T-helper 1 cell treated with Interleukin-12 subunit alpha and Interleukin-12 subunit beta and Interleukin-4 antibody, amounts not matched to agents 30 ng/mL and 1 ng/mL, for 36 hours (primary cell): ENCODE measurements around the gene GPR85. TPM values are rescaled to one million over a fixed set of nuclear protein-coding genes. Genes with fewer than 3 reads are reported as not detected.
"Not testable (repeated sequence)": the region's sequence is repeated elsewhere in the genome, so short reads cannot be mapped to it uniquely, and the experiment has no call there.

ENCODE experiments used
- intact Hi-C: fragments of 100-400 bp; cut with micrococcal nuclease; formaldehyde crosslinking; loops from one replicate; pipeline ENCODE4 v1.15.1; 2024
- total RNA-seq: library from RNA; stranded (reverse); gene quantifications from 2 replicates; pipeline ENCODE4 v1.2.3, GENCODE V29; 2022

Gene GPR85
- total RNA-seq, 1 donor from 2014 or later, result not detected

DNA sequence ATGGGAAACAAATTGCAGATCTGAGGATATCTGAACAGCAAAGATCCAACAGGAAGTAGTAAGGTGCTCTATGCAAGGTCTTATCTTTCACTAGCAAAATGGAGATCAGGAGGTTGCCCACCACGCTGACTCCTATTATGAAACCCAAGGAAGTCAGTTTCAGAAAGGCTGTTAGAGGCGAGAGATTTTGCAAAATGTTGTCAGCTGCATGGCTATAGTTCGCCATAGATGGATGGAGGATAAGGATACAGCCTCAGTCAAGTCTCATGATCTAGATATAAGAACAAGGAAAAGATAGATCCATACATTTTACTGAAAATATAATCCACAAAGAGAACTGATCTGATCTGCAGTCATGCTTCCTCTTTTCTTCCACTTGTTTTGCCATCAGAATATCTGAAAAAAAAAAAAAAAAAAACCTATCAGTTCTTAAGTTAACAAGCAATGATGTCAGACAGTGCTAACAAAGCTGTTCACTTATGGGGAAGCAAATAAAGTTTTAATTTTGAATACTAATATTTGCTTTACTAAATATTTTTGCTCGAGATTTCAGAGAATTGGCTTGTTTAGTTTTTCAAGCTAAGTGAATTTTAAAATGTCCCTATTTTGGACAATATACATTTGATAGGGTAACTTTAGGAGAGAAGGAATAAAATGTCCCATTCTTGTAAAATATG lies 2.0 kb downstream of the GPR85 start:
- intact Hi-C loops, result no loop called here

DNA sequence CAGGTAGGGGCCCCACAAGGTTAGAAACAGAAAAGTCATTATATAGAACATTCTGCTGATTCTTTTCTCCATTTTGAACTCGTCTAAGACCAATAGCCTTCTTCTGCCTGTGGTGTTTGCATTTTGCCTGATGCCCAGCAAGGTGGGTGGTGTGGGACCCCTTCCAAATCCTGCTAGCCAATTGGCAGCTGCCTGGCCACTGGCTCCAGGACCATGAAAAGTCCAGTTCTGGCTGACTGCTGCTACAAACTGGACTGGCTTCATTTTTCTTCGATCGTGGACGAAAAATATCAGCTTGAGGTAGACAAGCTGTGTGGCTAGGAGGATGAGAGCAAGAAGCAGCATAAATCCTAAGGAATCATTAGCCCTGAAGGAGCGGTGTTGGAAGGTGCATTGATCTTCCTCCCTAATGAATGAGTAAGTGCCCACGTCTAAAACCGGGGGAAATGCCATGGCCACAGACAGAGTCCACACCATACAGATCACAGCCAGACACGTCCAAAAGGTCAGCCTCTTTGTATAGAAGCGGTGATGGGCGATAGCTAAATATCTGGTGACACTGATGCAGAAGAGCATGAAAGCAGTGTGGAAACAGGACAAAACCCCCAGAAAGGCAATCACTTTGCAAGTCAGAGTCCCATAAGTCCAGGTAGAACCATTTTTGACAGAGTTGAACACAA lies 2.7 kb downstream of the GPR85 start:
- intact Hi-C loops, result no loop called here

DNA sequence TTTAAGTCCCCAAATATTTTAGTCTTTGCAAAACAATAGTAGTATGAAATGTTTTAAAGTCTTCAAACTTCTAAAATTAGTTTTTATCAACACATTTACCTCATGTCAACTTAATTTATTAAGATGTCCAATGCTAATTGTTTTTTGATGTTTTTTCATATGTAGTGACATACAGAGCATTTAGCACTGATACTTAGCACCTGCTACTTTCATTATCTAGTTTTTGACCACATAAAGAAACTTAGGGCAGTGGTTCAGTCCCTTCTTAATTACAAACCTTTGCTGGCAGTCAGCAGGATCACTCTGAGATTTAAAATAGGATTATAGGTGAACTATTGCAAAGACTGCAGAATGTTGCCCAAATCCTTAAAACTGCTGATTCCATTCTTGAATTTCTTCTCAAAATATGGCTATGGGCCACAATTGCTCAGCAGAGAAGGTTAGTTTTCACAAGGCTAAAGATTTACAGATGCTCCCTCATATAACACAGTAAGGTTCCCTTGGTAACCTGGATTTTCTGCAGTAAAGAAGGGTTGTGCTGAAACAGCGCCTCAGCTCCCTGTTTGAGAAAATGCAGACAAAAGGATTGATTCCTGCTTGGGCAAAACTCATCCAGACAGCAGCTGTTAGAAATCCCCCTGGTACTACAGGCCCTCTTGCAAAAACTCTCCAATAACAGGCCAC lies 3.4 kb downstream of the GPR85 start:
- intact Hi-C loops, result no loop called here

DNA sequence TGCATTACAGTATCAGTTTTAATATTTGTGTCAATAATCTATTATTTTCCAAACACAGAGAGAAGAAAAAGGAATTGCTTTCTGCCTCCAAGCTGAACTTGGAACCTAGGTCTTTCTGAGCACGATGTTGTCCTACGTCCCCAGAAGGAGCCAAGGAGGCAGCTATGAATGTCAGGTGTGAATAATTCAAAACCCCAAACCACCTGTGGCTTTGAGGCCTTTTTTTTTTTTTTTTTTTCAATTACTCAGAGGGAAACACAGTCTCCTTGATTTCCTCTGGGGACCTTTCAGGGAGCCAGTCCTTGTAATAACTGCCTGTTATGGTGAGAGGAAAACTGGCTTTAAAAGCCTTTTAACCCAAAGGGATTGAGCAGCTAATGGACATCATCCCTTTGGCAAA lies 8.3 kb downstream of the GPR85 start:
- intact Hi-C loops, result no loop called here

DNA sequence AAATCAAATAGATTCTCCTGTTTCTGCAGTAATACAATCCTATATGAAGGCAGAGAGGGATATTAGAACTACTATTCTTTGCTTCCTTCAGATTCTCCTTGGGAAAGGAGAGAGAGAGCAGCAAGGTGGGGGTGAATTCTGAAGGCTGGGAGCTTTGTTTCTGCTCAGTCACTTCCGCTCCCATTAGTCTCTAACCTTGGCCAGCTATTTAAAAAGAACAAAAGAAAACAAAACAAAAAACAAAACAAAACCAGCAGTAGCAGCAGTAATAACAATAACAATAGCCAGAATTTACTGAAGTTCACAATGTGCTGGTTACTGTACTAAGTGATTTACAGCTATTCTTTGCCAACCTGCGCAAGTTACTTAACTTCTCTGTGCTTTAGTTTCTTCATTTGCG lies 9.9 kb downstream of the GPR85 start:
- intact Hi-C loops, result no loop called here

DNA sequence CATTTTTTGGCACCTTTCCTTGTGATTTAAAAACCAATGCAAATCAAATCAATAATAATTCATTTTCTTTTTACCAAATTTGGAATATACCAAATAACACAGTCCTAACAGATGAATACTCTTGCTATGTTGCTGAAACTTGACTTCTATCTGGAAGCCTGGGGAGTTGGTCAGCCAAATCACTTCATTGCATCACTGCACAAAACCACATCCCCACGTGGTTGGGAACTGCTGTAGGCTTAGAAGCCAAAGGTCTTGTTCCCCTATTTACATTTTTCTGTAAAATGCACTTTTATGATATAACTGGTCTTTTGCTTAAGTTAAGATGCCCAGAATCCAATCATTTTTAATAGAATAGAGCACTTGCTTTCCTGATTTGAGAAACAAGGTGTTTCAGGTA lies 15.2 kb downstream of the GPR85 start:
- intact Hi-C loops, result no loop called here

DNA sequence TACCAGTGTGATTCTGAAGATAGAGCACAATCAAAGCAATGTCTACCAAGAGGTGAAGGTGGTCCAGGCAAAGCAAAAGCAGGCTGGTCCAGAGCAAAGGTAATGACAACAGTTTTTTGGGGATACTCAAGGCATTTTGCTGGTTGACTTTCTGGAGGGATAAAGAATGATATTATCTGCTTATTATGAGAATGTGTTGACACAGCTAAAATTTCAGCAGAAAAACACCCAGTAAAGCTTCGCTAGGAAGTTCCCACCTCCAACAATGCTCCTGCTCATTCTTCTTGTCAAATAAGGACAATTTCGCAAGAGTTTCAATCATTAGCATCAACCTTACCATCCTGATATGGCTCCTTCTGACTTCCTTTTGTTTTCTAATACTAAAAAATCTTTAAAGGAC lies 24.1 kb downstream of the GPR85 start:
- intact Hi-C loops, result no loop called here

DNA sequence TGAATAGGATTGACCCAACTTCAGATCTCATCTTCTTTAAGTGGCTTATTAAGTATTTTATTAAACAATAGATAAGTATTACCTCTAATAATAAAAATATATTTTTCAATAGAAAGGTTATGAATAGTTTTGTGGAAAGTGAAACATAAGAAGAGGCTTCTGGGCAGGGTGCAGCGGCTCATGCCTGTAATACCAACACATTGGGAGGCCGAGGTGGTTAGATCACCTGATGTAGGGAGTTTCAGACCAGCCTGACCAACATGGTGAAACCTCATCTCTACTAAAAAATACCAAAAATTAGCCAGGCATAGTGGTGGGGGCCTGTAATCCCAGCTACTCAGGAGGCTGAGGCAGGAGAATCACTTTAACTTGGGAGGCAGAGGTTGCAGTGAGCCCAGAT lies 26.5 kb downstream of the GPR85 start:
- intact Hi-C loops, result no loop called here

DNA sequence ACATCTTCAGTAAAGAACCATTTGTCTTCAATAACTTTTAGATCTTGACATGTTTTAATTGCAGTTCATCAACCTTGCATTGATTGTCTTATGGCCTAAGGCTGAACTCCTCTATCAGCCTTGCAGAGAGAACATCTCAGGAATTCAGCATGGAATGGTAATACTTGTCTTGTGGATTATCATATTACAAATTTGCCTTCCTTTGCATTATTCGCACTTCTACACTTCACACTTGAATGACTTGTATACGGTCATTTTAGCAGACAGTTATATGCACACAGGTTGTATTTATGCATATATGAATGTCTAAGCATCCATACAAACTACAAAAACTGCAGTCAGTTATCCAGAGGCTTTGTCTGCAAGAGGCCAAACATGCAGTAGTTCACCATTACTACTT lies 31.7 kb downstream of the GPR85 start:
- intact Hi-C loops, result no loop called here

DNA sequence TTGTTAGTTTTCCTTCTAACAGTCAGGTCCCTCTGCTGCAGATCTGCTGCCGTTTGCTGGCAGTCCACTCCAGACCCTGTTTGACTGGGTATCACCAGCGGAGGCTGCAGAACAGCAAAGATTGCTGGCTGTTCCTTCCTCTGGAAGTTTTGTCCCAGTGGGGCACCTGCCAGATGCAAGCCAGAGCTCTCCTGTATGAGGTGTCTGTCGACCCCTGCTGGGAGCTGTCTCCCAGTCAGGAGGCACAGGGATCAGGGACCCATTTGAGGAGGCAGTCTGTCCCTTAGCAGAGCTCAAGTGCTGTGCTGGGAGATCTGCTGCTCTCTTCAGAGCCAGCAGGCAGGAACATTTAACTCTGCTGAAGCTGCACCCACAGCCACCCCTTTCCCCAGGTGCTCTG lies 32.4 kb downstream of the GPR85 start:
- intact Hi-C loops, result not testable (repeated sequence)

DNA sequence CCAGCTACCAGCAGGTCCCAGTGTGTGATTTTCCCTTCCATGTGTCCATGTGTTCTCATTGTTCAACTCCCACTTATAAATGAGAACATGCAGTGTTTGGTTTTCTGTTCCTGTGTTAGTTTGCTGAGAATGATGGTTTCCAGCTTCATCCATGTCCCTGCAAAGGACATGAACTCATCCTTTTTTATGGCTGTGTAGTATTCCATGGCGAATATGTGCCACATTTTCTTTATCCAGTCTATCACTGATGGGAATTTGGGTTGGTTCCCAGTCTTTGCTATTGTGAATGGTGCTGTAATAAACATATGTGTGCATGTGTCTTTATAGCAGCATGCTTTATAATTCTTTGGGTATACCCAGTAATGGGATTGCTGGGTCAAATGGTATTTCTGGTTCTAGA lies 37.4 kb downstream of the GPR85 start:
- intact Hi-C loops, result not testable (repeated sequence)

DNA sequence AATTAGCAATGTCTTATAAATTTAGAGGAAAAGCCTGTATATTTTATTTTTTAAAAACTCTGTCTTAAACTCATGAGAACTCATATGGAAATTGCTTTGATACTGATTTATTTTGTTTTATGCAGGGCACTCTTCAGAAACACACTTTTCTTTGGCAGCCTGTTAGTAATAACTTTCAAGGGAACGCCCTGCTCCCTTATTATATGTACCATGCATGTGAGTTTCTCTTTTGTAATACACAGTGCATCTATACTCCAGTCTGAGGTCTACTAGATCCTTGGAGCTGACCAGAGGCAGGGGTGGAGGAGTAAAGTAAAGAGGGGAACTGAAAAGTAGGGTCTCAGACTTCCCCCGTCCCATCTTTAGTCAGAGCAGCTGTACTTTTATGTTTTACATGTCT lies 40.2 kb downstream of the GPR85 start:
- intact Hi-C loops, result no loop called here

DNA sequence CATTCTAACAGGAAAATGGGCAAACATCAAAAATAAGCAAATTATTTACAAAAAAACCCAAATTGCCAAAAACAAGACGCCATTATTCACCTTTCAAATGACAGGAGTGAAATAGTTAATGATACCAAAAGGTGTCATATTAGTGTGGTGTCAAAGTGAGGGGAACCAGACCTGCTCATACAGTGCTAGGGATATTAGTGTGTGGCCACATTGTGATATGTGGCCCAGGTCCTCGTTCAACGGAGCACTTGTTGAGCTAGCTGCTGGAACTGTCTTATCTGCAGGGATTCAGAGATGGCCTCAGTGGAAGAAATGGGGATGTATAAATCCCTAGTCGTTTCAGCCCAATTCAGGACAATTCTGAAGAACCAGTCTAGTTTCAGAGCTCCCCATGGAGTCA lies 41.2 kb downstream of the GPR85 start:
- intact Hi-C loops, result no loop called here

DNA sequence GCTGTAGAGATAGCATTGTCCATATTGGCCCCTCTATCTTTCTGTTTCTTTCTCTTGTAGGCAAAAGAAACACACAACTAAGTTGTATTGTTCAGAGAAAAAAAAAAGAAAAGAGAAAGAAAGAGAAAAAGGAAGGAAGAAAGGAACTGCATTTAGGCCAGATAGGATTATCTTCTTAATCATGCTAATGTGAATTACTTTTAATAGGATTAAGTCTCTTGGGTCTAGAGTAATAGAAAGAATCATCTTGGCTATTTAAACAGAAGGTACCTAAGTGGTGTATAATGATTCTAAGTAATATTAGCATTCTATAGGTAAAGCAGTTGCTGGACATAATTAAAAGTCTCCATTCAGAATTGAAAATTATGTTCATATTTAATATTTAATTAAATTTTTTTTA lies 42.2 kb downstream of the GPR85 start:
- intact Hi-C loops, result no loop called here

DNA sequence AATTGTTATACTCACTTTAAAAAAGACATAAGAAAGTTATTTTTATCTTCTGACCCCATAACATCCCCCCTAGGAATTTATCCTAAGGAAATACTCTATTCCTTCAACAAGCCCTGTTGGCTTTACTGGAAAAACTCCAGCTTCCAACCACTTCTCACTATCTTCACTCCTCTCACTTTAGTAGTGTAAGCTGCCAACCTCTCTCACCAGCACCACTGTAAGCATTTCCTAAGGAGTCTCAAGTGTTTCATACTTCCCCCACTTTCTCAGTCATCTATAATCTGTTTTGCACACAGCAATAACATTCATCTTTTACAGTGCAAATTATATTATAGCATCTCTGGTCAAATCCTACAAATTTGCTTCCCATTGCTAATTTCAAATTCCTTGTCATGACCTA lies 45.8 kb downstream of the GPR85 start:
- intact Hi-C loops, result no loop called here

DNA sequence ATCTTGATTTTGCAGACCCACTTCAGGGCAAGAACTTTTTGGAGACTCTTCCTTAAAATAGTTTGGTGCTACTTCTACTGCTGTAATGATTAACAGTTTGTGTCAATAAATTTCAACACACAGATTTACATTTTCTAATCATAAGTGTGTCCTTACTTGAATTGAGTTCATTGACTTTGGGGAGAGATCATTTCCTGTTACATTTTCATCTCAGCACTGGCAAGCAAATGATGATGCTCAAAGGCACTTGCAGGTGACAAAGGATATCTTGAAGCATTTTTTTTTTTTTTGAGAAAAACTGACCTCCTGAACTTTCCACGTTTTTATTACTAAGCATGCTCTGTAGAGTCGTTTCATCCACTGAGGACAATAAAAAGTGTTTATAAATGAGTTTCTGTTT lies 52.7 kb downstream of the GPR85 start:
- intact Hi-C loops, result no loop called here

Other genes with a start within 250 kb of the GPR85 start
- gene SMIM30, start 31.7 kb upstream of the GPR85 start, total RNA-seq, result 21.4 TPM in 2 replicates